ENCODE results near the gene MSI1. TPM values are rescaled to one million over a fixed set of nuclear protein-coding genes. Genes with fewer than 3 reads are reported as not detected.

Gene MSI1
- total and polyA plus RNA-seq, 2 of the 13 experiments (the other 11 are each of a cell fraction or from before 2014, with no cell fraction given) = 0.09 to 0.46 TPM

DNA sequence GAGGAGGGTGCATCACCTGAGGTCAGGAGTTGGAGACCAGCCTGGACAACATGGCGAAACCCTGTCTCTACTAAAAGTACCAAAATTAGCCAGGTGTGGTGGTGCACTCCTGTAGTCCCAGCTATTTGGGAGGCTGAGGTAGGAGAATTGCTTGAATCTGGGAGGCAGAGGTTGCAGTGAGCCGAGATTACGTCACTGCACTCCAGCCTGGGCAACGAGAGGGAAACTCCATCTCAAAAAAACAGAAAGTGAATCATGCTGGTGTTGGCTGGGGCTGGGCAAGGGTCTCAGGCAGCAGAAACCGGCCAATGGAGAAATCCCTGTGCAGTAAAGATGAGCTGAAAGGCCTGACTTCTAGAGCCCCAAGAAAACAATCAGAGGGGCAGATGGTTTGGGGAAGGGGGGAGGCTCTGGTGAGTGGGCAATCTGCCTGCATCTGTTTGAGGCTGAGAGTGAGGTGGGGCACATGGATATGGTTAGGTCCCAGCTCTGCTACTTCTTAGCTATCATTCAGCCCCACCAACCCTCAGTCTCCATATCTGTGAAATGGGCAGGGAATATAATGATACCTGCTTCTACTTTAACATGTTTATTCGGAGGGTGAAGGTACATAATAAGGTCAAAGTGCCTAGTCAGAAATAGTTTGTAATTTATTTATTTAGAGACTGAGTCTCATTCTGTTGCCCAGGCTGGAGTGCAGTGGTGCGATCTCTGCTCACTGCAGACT, 47.7 kb upstream of the MSI1 start (continued):
- no peak for TF ChIP-seq PBX3 (CRISPR knock-in tag; IDR thresholded peaks at IDR 0.05; ENCODE audit: borderline replicate concordance)
- no peak for TF ChIP-seq IRX3 (CRISPR knock-in tag; IDR thresholded peaks at IDR 0.05; ENCODE audit: borderline replicate concordance, low read depth)
- no peak for TF ChIP-seq NKX3-1 (CRISPR knock-in tag; IDR thresholded peaks at IDR 0.05)
- TF ChIP-seq ATF7 (IDR thresholded peaks at IDR 0.05) = peak; percentile 81
- TF ChIP-seq ATF7 (CRISPR knock-in tag; IDR thresholded peaks at IDR 0.05) = no peak
- TF ChIP-seq PITX1 (CRISPR knock-in tag; IDR thresholded peaks at IDR 0.05) = no peak
- TF ChIP-seq, protein P1, sequence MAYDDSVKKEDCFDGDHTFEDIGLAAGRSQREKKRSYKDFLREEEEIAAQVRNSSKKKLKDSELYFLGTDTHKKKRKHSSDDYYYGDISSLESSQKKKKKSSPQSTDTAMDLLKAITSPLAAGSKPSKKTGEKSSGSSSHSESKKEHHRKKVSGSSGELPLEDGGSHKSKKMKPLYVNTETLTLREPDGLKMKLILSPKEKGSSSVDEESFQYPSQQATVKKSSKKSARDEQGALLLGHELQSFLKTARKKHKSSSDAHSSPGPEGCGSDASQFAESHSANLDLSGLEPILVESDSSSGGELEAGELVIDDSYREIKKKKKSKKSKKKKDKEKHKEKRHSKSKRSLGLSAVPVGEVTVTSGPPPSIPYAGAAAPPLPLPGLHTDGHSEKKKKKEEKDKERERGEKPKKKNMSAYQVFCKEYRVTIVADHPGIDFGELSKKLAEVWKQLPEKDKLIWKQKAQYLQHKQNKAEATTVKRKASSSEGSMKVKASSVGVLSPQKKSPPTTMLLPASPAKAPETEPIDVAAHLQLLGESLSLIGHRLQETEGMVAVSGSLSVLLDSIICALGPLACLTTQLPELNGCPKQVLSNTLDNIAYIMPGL (CRISPR knock-in tag; IDR thresholded peaks at IDR 0.05; ENCODE audit: borderline replicate concordance in 1 of 2, low read depth in 1 of 2) = no peak
- TF ChIP-seq NPAS2 (CRISPR knock-in tag; IDR thresholded peaks at IDR 0.05; ENCODE audit: borderline replicate concordance) = no peak
- no peak for TF ChIP-seq NCOA2 (CRISPR knock-in tag; IDR thresholded peaks at IDR 0.05)
